Activated T-helper 2 cell treated with anti-CD3 and anti-CD28 coated beads, Interferon-gamma antibody, Interleukin-2, Interleukin-4, amounts not matched to agents 10 μg/mL and 5 μg/mL and 100 μg/mL, durations not matched to agents 14 hours and 24 hours and 36 hours (primary cell): ENCODE measurements around the gene GOLGB1. TPM values are rescaled to one million over a fixed set of nuclear protein-coding genes. Genes with fewer than 3 reads are reported as not detected.

ENCODE experiments used
- DNase-seq: peaks from one replicate; pipeline ENCODE4 v3.0.0; 2021; ENCODE audit warnings: low spot score
- H3K27ac Mint-ChIP-seq: one replicate; pipeline ENCODE4 v1.8.0; 2021; ENCODE audit warnings: mixed read lengths
- H3K27me3 Mint-ChIP-seq: one replicate; pipeline ENCODE4 v1.8.0; 2021; ENCODE audit warnings: low read depth, mixed read lengths
- H3K36me3 Mint-ChIP-seq: one replicate; pipeline ENCODE4 v1.8.0; 2021; ENCODE audit warnings: low read depth, mixed read lengths
- H3K4me1 Mint-ChIP-seq: one replicate; pipeline ENCODE4 v1.8.0; 2021; ENCODE audit warnings: low read depth, mixed read lengths
- H3K4me3 Mint-ChIP-seq: one replicate; pipeline ENCODE4 v1.8.0; 2021; ENCODE audit warnings: low read depth, mild to moderate bottlenecking, moderate library complexity, mixed read lengths
- H3K9me3 Mint-ChIP-seq: one replicate; pipeline ENCODE4 v1.8.0; 2021; ENCODE audit warnings: mixed read lengths
- intact Hi-C: fragments of 100-400 bp; cut with micrococcal nuclease; formaldehyde crosslinking; loops from one replicate; pipeline ENCODE4 v1.15.1; 2023
- total RNA-seq: library from RNA; stranded (reverse); gene quantifications from 2 replicates; pipeline ENCODE4 v1.2.3, GENCODE V29; 2022

GOLGB1 gene
- total RNA-seq, 1 donor from 2014 or later, result 28.2 TPM

GRCh38 chr3:121661376-121661775 is 88.2 kb downstream of the GOLGB1 start:
- H3K4me3 Mint-ChIP-seq, result peak overlapping the region; percentile 97
- intact Hi-C loops, result loop anchor here (2.0 kb wide), 1 partner anchor 115 kb away; no protein-coding TSS in a partner anchor
- peak overlapping the region; percentile 99 for H3K27ac Mint-ChIP-seq
- H3K36me3 Mint-ChIP-seq, result peaks cover 82% of the 10 kb centered on the region
- peaks cover 4% of the 10 kb centered on the region for H3K9me3 Mint-ChIP-seq
- H3K27me3 Mint-ChIP-seq, result no peaks in the 10 kb centered on the region
- DNase-seq, result no peak
- peaks cover 40% of the 10 kb centered on the region for H3K4me1 Mint-ChIP-seq

GRCh38 chr3:121660356-121661171 is 89.0 kb downstream of the GOLGB1 start, which contains the start of gene HCLS1:
Gene HCLS1, minus strand, starts transcription at chr3:121660903. Its CDS starts 2,556 bp downstream, at chr3:121658347.
- H3K27me3 Mint-ChIP-seq, result no peaks in the 10 kb centered on the region
- H3K27ac Mint-ChIP-seq, result peak within 1 kb of the TSS; percentile 99
- peak within 1 kb of the TSS; percentile 97 for H3K4me3 Mint-ChIP-seq
- H3K36me3 Mint-ChIP-seq, result peaks cover 80% of the 10 kb centered on the region
- peak; percentile 72 for DNase-seq
- intact Hi-C loops, result loop anchor here (1.0 to 2.0 kb wide), 3 partner anchors 76 to 114 kb away; partner anchors contain the start of gene GOLGB1
- H3K9me3 Mint-ChIP-seq, result peaks cover 4% of the 10 kb centered on the region
- peaks cover 46% of the 10 kb centered on the region for H3K4me1 Mint-ChIP-seq

- Mint-ChIP-seq H3K9me3 (peaks cover 4% of the 10 kb centered on the region), H3K27me3 (no peaks in the 10 kb centered on the region), H3K4me1 (peaks cover 53% of the 10 kb centered on the region), H3K36me3 (peaks cover 84% of the 10 kb centered on the region), H3K4me3 (peak overlapping the region; percentile 97), H3K27ac (peak overlapping the region; percentile 99)
- DNase-seq, result no peak
- intact Hi-C loops, result loop anchor here (10.0 kb wide), 1 partner anchor 435 kb away; no protein-coding TSS in a partner anchor
Observed at GRCh38 chr3:121659586-121659985, 90.0 kb downstream of the GOLGB1 start.

GRCh38 chr3:121658716-121659435 is 90.7 kb downstream of the GOLGB1 start:
- Mint-ChIP-seq H3K27ac (peak overlapping the region; percentile 99), H3K27me3 (no peaks in the 10 kb centered on the region), H3K4me1 (peaks cover 60% of the 10 kb centered on the region), H3K36me3 (peaks cover 83% of the 10 kb centered on the region), H3K9me3 (peaks cover 4% of the 10 kb centered on the region), H3K4me3 (peak overlapping the region; percentile 97)
- DNase-seq, result no peak
- intact Hi-C loops, result loop anchor here (10.0 kb wide), 1 partner anchor 436 kb away; no protein-coding TSS in a partner anchor

GRCh38 chr3:121654493-121655385 is 94.8 kb downstream of the GOLGB1 start:
- H3K27ac Mint-ChIP-seq, result peak overlapping the region; percentile 83
- H3K27me3 Mint-ChIP-seq, result no peaks in the 10 kb centered on the region
- no peak for DNase-seq
- peak overlapping the region; percentile 39 for H3K4me3 Mint-ChIP-seq
- peaks cover 68% of the 10 kb centered on the region for H3K4me1 Mint-ChIP-seq
- H3K36me3 Mint-ChIP-seq, result peaks cover 90% of the 10 kb centered on the region
- peaks cover 5% of the 10 kb centered on the region for H3K9me3 Mint-ChIP-seq
- intact Hi-C loops, result loop anchor here (5.0 to 10.0 kb wide), 3 partner anchors 38 to 440 kb away; partner anchors contain the start of genes EAF2 and IQCB1

- Mint-ChIP-seq H3K27ac (no peak overlapping the region), H3K36me3 (peaks cover 81% of the 10 kb centered on the region)
Observed at GRCh38 chr3:121651684-121652083, 97.9 kb downstream of the GOLGB1 start.

GRCh38 chr3:121649645-121650044 is 99.9 kb downstream of the GOLGB1 start:
- Mint-ChIP-seq H3K4me3 (no peak overlapping the region), H3K27ac (no peak overlapping the region), H3K4me1 (peaks cover 29% of the 10 kb centered on the region), H3K36me3 (peaks cover 74% of the 10 kb centered on the region), H3K27me3 (no peaks in the 10 kb centered on the region), H3K9me3 (peaks cover 5% of the 10 kb centered on the region)
- intact Hi-C loops, result loop anchor here (5.0 to 10.0 kb wide), 3 partner anchors 43 to 445 kb away; partner anchors contain the start of genes EAF2 and IQCB1
- DNase-seq, result no peak

More at GRCh38 chr3:121651684-121652083, 97.9 kb downstream of the GOLGB1 start:
- intact Hi-C loops, result loop anchor here (5.0 to 10.0 kb wide), 3 partner anchors 41 to 443 kb away; partner anchors contain the start of genes EAF2 and IQCB1
- Mint-ChIP-seq H3K4me3 (no peak overlapping the region), H3K9me3 (peaks cover 5% of the 10 kb centered on the region), H3K4me1 (peaks cover 43% of the 10 kb centered on the region), H3K27me3 (no peaks in the 10 kb centered on the region)
- DNase-seq, result no peak

- H3K27ac Mint-ChIP-seq, result no peak overlapping the region
- intact Hi-C loops, result no loop called here
- H3K4me1 Mint-ChIP-seq, result peaks cover 18% of the 10 kb centered on the region
- DNase-seq, result no peak
- no peaks in the 10 kb centered on the region for H3K27me3 Mint-ChIP-seq
- H3K4me3 Mint-ChIP-seq, result no peak overlapping the region
- H3K9me3 Mint-ChIP-seq, result peaks cover 5% of the 10 kb centered on the region
- H3K36me3 Mint-ChIP-seq, result peaks cover 75% of the 10 kb centered on the region
Observed at GRCh38 chr3:121648219-121648958, 101.2 kb downstream of the GOLGB1 start.

- peaks cover 10% of the 10 kb centered on the region for H3K4me1 Mint-ChIP-seq
- no peak for DNase-seq
- H3K36me3 Mint-ChIP-seq, result peaks cover 73% of the 10 kb centered on the region
- intact Hi-C loops, result no loop called here
- H3K9me3 Mint-ChIP-seq, result peaks cover under 1% of the 10 kb centered on the region
- H3K4me3 Mint-ChIP-seq, result no peak overlapping the region
- H3K27me3 Mint-ChIP-seq, result no peaks in the 10 kb centered on the region
- H3K27ac Mint-ChIP-seq, result no peak overlapping the region
Observed at GRCh38 chr3:121645054-121645453, 104.5 kb downstream of the GOLGB1 start.

- peaks cover 79% of the 10 kb centered on the region for H3K36me3 Mint-ChIP-seq
- intact Hi-C loops, result no loop called here
- DNase-seq, result no peak
Observed at GRCh38 chr3:121642601-121643314, 106.8 kb downstream of the GOLGB1 start.

GRCh38 chr3:121641127-121641526 is 108.4 kb downstream of the GOLGB1 start:
- no peaks in the 10 kb centered on the region for H3K27me3 Mint-ChIP-seq
- no peak overlapping the region for H3K27ac Mint-ChIP-seq

More at GRCh38 chr3:121642601-121643314, 106.8 kb downstream of the GOLGB1 start:
- Mint-ChIP-seq H3K27me3 (no peaks in the 10 kb centered on the region), H3K27ac (no peak overlapping the region), H3K4me3 (no peak overlapping the region), H3K4me1 (peaks cover 7% of the 10 kb centered on the region), H3K9me3 (no peaks in the 10 kb centered on the region)

More at GRCh38 chr3:121641127-121641526, 108.4 kb downstream of the GOLGB1 start:
- DNase-seq, result no peak
- no peak overlapping the region for H3K4me3 Mint-ChIP-seq
- no peaks in the 10 kb centered on the region for H3K9me3 Mint-ChIP-seq
- H3K4me1 Mint-ChIP-seq, result peaks cover 5% of the 10 kb centered on the region
- intact Hi-C loops, result no loop called here
- peaks cover 88% of the 10 kb centered on the region for H3K36me3 Mint-ChIP-seq
